Fibroblast of villous mesenchyme (primary cell): Measurements from ENCODE around the gene ACO2. TPM values are rescaled to one million over a fixed set of nuclear protein-coding genes. Genes with fewer than 3 reads are reported as not detected.

ENCODE experiments used
- DNase-seq: peaks from one replicate; pipeline ENCODE4 v3.0.0-alpha.2; 2010; ENCODE audit warnings: low read depth
- H3K4me3 ChIP-seq: 2 replicates; pipeline ENCODE4 v1.5.1; 2011; ENCODE audit warnings: low read depth, mild to moderate bottlenecking, low read length
- total RNA-seq: library from RNA; depleted of rRNA; stranded (reverse); fragments of >200 nt; gene quantifications from 2 replicates; pipeline ENCODE4 v1.2.3, GENCODE V29; 2012
- TF ChIP-seq, protein P1 (sequence below): IDR thresholded peaks from 2 replicates; pipeline ENCODE4 v1.5.1; 2012; ENCODE audit warnings: low read depth, mild to moderate bottlenecking, low read length; ENCODE audit not compliant: insufficient read depth

The ACO2 gene
- total RNA-seq, 1 donor: 69.1 TPM

DNA sequence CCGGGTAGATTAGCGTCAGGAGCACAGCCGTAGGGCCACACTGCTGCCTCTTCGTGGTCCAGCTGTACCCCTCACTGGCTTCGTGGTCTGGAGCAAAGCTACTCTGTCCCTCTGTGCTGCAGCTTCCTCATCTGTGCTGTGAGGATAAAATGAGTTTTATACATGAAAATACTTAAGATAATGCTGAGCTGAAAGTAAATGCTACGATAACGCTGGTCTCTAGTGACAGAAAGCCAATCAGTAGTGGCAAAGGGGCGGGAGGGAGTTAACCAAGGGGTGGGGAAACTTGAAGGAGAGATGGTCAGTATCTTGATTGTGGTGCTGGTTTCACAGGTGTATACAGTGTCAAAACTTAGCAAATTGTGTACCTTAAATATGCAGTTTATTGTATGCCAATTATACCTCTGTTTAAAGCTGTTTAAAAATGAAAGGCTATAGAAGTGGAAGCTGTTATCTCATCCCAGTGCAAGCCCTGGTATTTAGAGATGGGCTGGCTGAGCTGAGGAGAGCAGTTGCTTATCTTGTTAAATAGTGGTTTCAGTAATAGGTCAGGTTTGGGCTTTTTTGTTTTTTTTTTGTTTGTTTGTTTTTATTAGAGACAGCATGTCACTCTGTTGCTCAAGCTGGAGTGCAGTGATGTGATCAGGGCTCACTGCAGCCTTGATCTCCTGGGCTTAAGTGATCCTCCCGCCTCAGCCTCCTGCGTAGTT, 36.7 kb downstream of the ACO2 start:
- TF ChIP-seq, protein P1, sequence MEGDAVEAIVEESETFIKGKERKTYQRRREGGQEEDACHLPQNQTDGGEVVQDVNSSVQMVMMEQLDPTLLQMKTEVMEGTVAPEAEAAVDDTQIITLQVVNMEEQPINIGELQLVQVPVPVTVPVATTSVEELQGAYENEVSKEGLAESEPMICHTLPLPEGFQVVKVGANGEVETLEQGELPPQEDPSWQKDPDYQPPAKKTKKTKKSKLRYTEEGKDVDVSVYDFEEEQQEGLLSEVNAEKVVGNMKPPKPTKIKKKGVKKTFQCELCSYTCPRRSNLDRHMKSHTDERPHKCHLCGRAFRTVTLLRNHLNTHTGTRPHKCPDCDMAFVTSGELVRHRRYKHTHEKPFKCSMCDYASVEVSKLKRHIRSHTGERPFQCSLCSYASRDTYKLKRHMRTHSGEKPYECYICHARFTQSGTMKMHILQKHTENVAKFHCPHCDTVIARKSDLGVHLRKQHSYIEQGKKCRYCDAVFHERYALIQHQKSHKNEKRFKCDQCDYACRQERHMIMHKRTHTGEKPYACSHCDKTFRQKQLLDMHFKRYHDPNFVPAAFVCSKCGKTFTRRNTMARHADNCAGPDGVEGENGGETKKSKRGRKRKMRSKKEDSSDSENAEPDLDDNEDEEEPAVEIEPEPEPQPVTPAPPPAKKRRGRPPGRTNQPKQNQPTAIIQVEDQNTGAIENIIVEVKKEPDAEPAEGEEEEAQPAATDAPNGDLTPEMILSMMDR: no peak
- DNase-seq: no peak
- no peak overlapping the region for H3K4me3 ChIP-seq

DNA sequence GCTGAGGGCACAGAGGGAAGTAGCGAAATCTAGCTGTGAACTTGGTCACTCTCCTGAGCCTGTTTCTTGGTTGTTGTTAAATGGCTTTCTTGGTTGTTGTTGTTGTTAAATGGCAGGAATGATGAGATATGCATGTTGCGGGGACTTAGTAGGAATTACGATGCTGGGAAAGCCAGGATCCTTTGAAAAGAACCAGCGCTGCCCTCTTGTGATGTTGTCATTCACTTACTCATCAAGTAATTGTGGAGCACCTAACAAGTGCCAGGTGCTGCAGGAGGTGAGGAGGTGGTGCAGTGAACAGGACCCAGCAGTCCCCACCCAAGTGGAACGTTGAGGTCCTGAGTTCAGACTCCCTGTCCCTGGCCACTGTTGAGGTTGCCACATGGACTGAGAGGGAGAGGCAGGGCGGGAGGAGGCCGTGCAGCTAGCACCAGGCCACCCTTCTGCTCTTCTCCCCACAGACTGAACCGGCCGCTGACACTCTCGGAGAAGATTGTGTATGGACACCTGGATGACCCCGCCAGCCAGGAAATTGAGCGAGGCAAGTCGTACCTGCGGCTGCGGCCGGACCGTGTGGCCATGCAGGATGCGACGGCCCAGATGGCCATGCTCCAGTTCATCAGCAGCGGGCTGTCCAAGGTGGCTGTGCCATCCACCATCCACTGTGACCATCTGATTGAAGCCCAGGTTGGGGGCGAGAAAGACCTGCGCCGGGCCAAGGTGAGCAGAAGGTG, 38.6 kb downstream of the ACO2 start:
- no peak for DNase-seq
- H3K4me3 ChIP-seq: no peak overlapping the region
- TF ChIP-seq, protein P1: no peak

DNA sequence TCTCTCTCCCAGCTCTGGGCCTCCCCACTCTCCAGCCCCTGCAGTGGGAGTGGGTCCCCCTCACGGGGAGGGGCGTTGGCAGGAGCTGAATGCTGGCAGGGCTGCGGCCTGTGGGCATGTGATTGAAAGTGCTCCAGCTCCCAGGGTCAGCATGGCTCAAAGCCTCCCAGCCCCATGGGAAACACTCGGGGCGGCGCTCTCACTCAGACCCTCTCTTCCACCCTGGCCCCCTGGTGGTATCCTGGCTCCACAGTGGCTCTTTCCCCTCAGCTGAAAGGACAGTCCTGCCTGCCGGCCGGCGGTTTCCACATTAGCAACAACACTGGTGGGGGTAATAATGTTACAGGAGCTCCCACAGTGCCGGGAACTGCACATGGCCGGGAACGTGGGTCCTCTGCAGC, 39.9 kb downstream of the ACO2 start:
- no peak for DNase-seq
- no peak overlapping the region for H3K4me3 ChIP-seq
- TF ChIP-seq, protein P1: no peak

DNA sequence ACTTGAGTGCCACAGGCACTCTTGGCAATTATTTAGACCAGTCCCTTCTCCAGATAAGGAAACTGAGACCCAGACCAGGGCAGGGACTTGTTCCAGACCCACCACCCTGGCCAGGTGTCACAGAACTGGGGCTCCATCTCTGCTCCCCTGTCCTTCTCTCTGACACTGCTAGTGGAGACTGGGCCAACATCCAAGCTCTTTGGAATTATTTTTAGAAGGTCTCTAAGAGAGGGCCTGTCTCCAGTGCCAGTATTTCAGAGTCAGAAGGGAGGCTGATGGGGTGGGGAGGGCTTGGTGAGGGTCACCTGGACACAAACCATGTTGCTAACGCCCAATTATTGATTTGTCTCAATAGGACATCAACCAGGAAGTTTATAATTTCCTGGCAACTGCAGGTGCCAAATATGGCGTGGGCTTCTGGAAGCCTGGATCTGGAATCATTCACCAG, 42.6 kb downstream of the ACO2 start:
- TF ChIP-seq, protein P1: no peak
- H3K4me3 ChIP-seq: no peak overlapping the region
- no peak for DNase-seq

DNA sequence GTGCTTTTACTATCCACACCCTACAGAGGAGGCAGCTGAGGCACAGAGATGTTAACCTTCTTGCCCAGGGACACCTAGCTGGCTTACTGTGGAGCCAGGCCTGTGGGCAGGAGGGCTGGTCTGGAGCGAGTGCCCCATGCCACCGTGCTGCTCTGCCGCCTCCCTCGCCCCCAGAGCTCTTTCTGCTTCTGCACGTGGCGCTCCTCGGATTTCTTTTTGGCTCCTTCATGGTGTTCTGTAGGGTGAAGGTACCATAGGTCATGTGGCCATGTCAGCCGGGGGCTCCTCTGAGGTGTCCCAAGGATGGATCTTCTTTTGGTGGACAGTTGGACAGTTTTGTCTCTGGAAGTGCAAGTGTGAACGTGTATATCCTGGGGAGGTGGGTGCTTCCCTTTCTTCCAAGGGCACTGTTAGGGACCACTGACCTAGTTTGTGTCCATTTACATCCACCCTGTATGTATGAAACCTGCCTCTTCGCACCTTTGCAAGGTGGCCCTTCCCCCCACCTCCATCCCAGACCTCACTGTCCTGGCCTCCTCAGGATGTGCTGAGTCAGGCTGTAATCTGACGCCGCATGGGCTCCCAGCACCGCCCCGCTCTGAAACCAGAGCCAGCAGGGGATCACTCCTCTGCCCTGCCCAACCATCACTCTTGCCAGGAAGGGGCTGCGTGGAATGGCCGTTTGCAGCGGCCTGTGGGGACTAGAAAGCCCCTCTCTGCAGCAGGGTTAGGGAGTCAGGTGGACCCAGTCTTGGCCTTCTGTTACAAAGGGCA, 43.7 kb downstream of the ACO2 start:
- TF ChIP-seq, protein P1: no peak
- peak; percentile 81 for DNase-seq

DNA sequence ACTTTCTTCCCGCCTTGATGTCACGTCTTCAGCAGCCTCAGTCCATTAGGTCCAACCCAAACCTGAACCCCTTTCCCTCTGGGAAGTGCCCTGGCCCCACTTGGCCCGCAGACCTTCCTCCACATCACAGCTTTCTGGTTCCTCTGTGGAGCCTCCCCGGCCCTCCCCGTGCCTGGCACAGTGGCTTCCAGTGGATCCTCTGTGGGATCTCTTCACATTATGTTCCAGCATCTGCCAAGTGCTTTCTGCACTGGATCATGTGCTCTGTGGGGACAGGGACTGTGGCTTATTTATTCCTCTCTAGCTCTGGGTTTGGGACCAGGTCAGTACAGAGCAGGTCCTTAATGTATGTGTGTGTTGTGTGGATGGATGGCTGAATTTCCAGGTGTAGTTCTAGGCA, 44.5 kb downstream of the ACO2 start:
- DNase-seq: no peak
- H3K4me3 ChIP-seq: no peak overlapping the region
- TF ChIP-seq, protein P1: no peak

More for the DNA sequence above, 43.7 kb downstream of the ACO2 start:
- no peak overlapping the region for H3K4me3 ChIP-seq
